Measurements from ENCODE around the gene ZSCAN21.

- TF ChIP-seq ZNF394 (tag by site-specific recombination; IDR thresholded peaks at IDR 0.05; ENCODE audit: borderline replicate concordance) (no peak), ZNF362 (tag by site-specific recombination; IDR thresholded peaks at IDR 0.05) (no peak), ATF2 (tag by site-specific recombination; IDR thresholded peaks at IDR 0.05; ENCODE audit: low read depth) (no peak), CTCF (tag by site-specific recombination; IDR thresholded peaks at IDR 0.05) (no peak), ZNF114 (tag by site-specific recombination; IDR thresholded peaks at IDR 0.05) (no peak)
These were observed 16.0 kb downstream of the ZSCAN21 start for GRCh38 chr7:100065452-100066186.
